Neural progenitor cell (in vitro differentiated cells): ENCODE results near the gene MYRFL.

Experiments used
- EZH2 ChIP-seq: fragments of 200-600 bp; sonication (generic); IDR thresholded peaks from 2 replicates; pipeline ENCODE4 v1.6.1; 2017; ENCODE audit warnings: antibody characterized with exemption, mild to moderate bottlenecking, moderate library complexity
- TF ChIP-seq, protein P1 (sequence below): fragments of 200-600 bp; sonication (generic); IDR thresholded peaks from 2 replicates; pipeline ENCODE4 v1.5.1; 2017; ENCODE audit warnings: antibody characterized with exemption, mild to moderate bottlenecking

DNA sequence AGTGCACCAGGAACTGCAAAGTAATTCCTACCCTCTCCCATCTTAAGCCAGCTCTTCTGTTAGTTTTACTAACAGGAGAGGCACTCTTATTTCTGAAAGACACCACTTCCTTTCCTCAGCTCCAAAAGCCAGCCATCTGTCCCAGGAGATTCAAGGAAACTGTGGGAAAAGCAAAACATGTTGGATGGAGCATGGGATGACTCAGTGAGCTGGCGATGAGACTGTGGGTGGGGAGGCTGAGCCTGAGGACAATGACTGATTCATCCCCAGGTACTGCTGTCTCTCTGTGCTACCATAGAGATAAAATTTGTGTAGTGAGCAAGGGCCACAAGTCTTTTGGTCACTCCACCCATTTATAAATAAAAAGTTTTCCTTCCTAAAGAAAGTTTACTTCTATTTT, 141.4 kb downstream of the MYRFL start:
- TF ChIP-seq, protein P1, sequence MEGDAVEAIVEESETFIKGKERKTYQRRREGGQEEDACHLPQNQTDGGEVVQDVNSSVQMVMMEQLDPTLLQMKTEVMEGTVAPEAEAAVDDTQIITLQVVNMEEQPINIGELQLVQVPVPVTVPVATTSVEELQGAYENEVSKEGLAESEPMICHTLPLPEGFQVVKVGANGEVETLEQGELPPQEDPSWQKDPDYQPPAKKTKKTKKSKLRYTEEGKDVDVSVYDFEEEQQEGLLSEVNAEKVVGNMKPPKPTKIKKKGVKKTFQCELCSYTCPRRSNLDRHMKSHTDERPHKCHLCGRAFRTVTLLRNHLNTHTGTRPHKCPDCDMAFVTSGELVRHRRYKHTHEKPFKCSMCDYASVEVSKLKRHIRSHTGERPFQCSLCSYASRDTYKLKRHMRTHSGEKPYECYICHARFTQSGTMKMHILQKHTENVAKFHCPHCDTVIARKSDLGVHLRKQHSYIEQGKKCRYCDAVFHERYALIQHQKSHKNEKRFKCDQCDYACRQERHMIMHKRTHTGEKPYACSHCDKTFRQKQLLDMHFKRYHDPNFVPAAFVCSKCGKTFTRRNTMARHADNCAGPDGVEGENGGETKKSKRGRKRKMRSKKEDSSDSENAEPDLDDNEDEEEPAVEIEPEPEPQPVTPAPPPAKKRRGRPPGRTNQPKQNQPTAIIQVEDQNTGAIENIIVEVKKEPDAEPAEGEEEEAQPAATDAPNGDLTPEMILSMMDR, result no peak
- TF ChIP-seq EZH2, result no peak
